MCF 10A (cell line): Measurements from ENCODE around the gene NYNRIN. TPM values are rescaled to one million over a fixed set of nuclear protein-coding genes. Genes with fewer than 3 reads are reported as not detected.

Experiments
- BruUV-seq: library from RNA; stranded (reverse); fragments of 400-500 nt; replicated peaks from 2 replicates; lab custom pipeline; 2021; lab: Mats Ljungman, UMichigan
- CTCF ChIA-PET: fragments of 300-600 bp; sonication (Branson Sonifier 250); formaldehyde crosslinking; extraction: SDS; loops from one replicate; lab custom pipeline; 2021; ENCODE audit warnings: antibody characterized with exemption, inconsistent platforms; lab: Yijun Ruan, JAX
- POLR2A ChIA-PET: fragments of 300-600, 350-650 bp; sonication (Branson Sonifier 250); formaldehyde crosslinking; extraction: SDS; loops from one replicate; lab custom pipeline; 2020; ENCODE audit warnings: antibody characterized with exemption, inconsistent platforms; lab: Yijun Ruan, JAX
- DNase-seq: peaks from one replicate; pipeline ENCODE4 v3.0.0-alpha.2; 2018; ENCODE audit not compliant: unreplicated experiment
- H3K27ac Mint-ChIP-seq: one replicate; pipeline ENCODE4 v1.8.0; 2022; ENCODE audit warnings: mild to moderate bottlenecking, low read depth, mixed read lengths; ENCODE audit not compliant: unreplicated experiment
- H3K27me3 Mint-ChIP-seq: one replicate; pipeline ENCODE4 v1.8.0; 2022; ENCODE audit warnings: mixed read lengths; ENCODE audit not compliant: insufficient read depth, unreplicated experiment
- H3K36me3 Mint-ChIP-seq: one replicate; pipeline ENCODE4 v1.8.0; 2022; ENCODE audit warnings: mild to moderate bottlenecking, moderate library complexity, mixed read lengths; ENCODE audit not compliant: insufficient read depth, unreplicated experiment
- H3K4me1 Mint-ChIP-seq: one replicate; pipeline ENCODE4 v1.8.0; 2022; ENCODE audit warnings: mixed read lengths; ENCODE audit not compliant: insufficient read depth, unreplicated experiment
- H3K4me3 Mint-ChIP-seq: one replicate; pipeline ENCODE4 v1.8.0; 2022; ENCODE audit warnings: mild to moderate bottlenecking, moderate library complexity, mixed read lengths; ENCODE audit not compliant: unreplicated experiment
- H3K9me3 Mint-ChIP-seq: one replicate; pipeline ENCODE4 v1.8.0; 2022; ENCODE audit warnings: mixed read lengths; ENCODE audit not compliant: unreplicated experiment
- CTCF ChIP-seq: fragments of 200-600 bp; IDR thresholded peaks from one replicate; pipeline ENCODE4 v1.8.0; 2022; ENCODE audit warnings: antibody characterized with exemption, mild to moderate bottlenecking; ENCODE audit not compliant: unreplicated experiment
- intact Hi-C: fragments of 100-400 bp; cut with micrococcal nuclease; formaldehyde crosslinking; loops from 2 replicates; pipeline ENCODE4 v1.14.1; 2022
- total RNA-seq: library from RNA; stranded (reverse); gene quantifications from 2 replicates; pipeline ENCODE4 v1.2.3, GENCODE V29; 2022

Gene NYNRIN
- total RNA-seq, 1 experiment from 2014 or later = not detected

- DNase-seq = peak; percentile 97
- no TSS peak for BruUV-seq
- Mint-ChIP-seq H3K4me3 (peak overlapping the region; percentile 75), H3K4me1 (peaks cover 24% of the 10 kb centered on the region), H3K36me3 (peaks cover 7% of the 10 kb centered on the region), H3K9me3 (no peaks in the 10 kb centered on the region), H3K27ac (peak overlapping the region; percentile 96), H3K27me3 (no peaks in the 10 kb centered on the region)
- TF ChIP-seq CTCF = no peak
- CTCF ChIA-PET = interaction anchor here (0.6 to 2.3 kb wide), 16 partner anchors 11 to 735 kb away, joined by 3 to 42 read pairs (median 4); partner anchors contain the start of genes CBLN3 and KHNYN
- intact Hi-C loops = no loop called here
- POLR2A ChIA-PET = interaction anchor here (0.8 to 2.0 kb wide), 6 partner anchors 9 to 69 kb away, joined by 4 to 26 read pairs (median 6); partner anchors contain the start of genes CBLN3 and KHNYN
These were observed 31.9 kb upstream of the NYNRIN start for GRCh38 chr14:24366721-24367513.

- intact Hi-C loops = no loop called here
- H3K9me3 Mint-ChIP-seq = no peaks in the 10 kb centered on the region
- H3K4me3 Mint-ChIP-seq = peak within 1 kb of the TSS; percentile 75
- no peaks in the 10 kb centered on the region for H3K27me3 Mint-ChIP-seq
- no peak for TF ChIP-seq CTCF
- peak within 1 kb of the TSS; percentile 96 for H3K27ac Mint-ChIP-seq
- peaks cover 24% of the 10 kb centered on the region for H3K4me1 Mint-ChIP-seq
- CTCF ChIA-PET = interaction anchor here (0.6 to 0.8 kb wide), 3 partner anchors 9 to 1807 kb away, joined by 3 to 4 read pairs (median 3); no protein-coding TSS in a partner anchor
- POLR2A ChIA-PET = no interaction called here
- no TSS peak for BruUV-seq
- peak; percentile 55 for DNase-seq
- H3K36me3 Mint-ChIP-seq = peaks cover 7% of the 10 kb centered on the region
These were observed 31.1 kb upstream of the NYNRIN start, which contains the start of gene NFATC4 for GRCh38 chr14:24367514-24368211. Gene NFATC4 (plus strand): TSS chr14:24368184. CDS start chr14:24368341, 157 bp downstream.

GRCh38 chr14:24368212-24368561 lies 30.6 kb upstream of the NYNRIN start:
- H3K27me3 Mint-ChIP-seq = no peaks in the 10 kb centered on the region
- peak overlapping the region; percentile 75 for H3K4me3 Mint-ChIP-seq
- DNase-seq = no peak
- no peaks in the 10 kb centered on the region for H3K9me3 Mint-ChIP-seq
- peaks cover 7% of the 10 kb centered on the region for H3K36me3 Mint-ChIP-seq
- POLR2A ChIA-PET = no interaction called here
- intact Hi-C loops = no loop called here
- H3K4me1 Mint-ChIP-seq = peaks cover 24% of the 10 kb centered on the region
- CTCF ChIA-PET = interaction anchor here (0.6 to 0.8 kb wide), 3 partner anchors 10 to 1806 kb away, joined by 3 to 4 read pairs (median 3); no protein-coding TSS in a partner anchor
- no TSS peak for BruUV-seq
- no peak for TF ChIP-seq CTCF
- H3K27ac Mint-ChIP-seq = no peak overlapping the region
